A549 (cell line): ENCODE data around the gene ZNF280B. TPM values are rescaled to one million over a fixed set of nuclear protein-coding genes. Genes with fewer than 3 reads are reported as not detected.
A peak's percentile ranks its signal among the peaks of the same experiment; 100 is the strongest.

Experiments
- ATAC-seq, 2 experiments: fragments of 200-7000 bp in 1 of 2; fragments of >200 bp in 1 of 2; cut with Nextera tagmentation in 1 of 2; cut with Tn5 transposase in 1 of 2; 3 replicates each; pipeline versions ENCODE4 v1.8.0 to v1.9.1; 2018 to 2020; ENCODE audit warnings: mild to moderate bottlenecking in 1 of 2, moderate library complexity in 1 of 2
- CTCF ChIA-PET: fragments of 300-600 bp; sonication (Branson Sonifier 250); formaldehyde crosslinking; extraction: SDS; loops from one replicate; lab custom pipeline; 2021; ENCODE audit warnings: antibody characterized with exemption, inconsistent platforms; lab: Yijun Ruan, JAX
- POLR2A ChIA-PET: fragments of 350-600 bp; formaldehyde crosslinking; extraction: SDS; loops from one replicate; lab custom pipeline; 2021; ENCODE audit warnings: antibody characterized with exemption, inconsistent platforms; lab: Yijun Ruan, JAX
- DNase-seq, 2 experiments: peaks; one replicate each; pipeline versions ENCODE4 v3.0.0 to v3.0.0-alpha.2; 2011 to 2016; ENCODE audit warnings: low read depth in 1 of 2, low spot score in 1 of 2
- FAIRE-seq: peaks from 2 replicates; lab custom pipeline; 2011; peaks lifted over from hg19 to GRCh38; lab: Jason Lieb, UNC
- H3K27ac ChIP-seq, 2 experiments: fragments of >200 bp; sonication (Bioruptor Twin); formaldehyde crosslinking; 3 replicates each; pipeline ENCODE4 v1.5.1; 2016 to 2017
- H3K4me1 ChIP-seq: fragments of >200 bp; sonication (Bioruptor Twin); formaldehyde crosslinking; 3 replicates; pipeline ENCODE4 v1.6.1; 2016
- H3K4me2 ChIP-seq: fragments of >200 bp; sonication (Bioruptor Twin); formaldehyde crosslinking; 3 replicates; pipeline ENCODE4 v1.6.1; 2016
- H3K4me3 ChIP-seq: fragments of >200 bp; sonication (Bioruptor Twin); formaldehyde crosslinking; 3 replicates; pipeline ENCODE4 v1.5.1; 2016
- H3K9me3 ChIP-seq: fragments of >200 bp; sonication (Bioruptor Twin); formaldehyde crosslinking; 3 replicates; pipeline ENCODE4 v1.6.1; 2016
- BHLHE40 ChIP-seq: IDR thresholded peaks from 2 replicates; pipeline ENCODE4 v1.6.1; 2012; ENCODE audit warnings: low read depth, low read length, inconsistent platforms
- CTCF ChIP-seq: fragments of >200 bp; sonication (Bioruptor Twin); formaldehyde crosslinking; IDR thresholded peaks from 3 replicates; pipeline ENCODE4 v1.5.1; 2016
- EHMT2 ChIP-seq: fragments of 200-600 bp; sonication (generic); IDR thresholded peaks from 2 replicates; pipeline ENCODE4 v1.6.1; 2016; ENCODE audit warnings: antibody characterized with exemption, low read depth, mild to moderate bottlenecking, moderate library complexity
- EP300 ChIP-seq, 2 experiments: fragments of >200 bp; sonication (Bioruptor Twin); formaldehyde crosslinking; IDR thresholded peaks; 2 replicates in 1 of 2; 3 replicates in 1 of 2; pipeline ENCODE4 v1.6.1; 2016 to 2017
- FOSB ChIP-seq: fragments of 250-450 bp; sonication (Bioruptor Pico); IDR thresholded peaks from 2 replicates; pipeline ENCODE4 v1.5.0; 2020; ENCODE audit warnings: mild to moderate bottlenecking, moderate library complexity
- HEYL ChIP-seq: fragments of 250-450 bp; sonication (Bioruptor Pico); IDR thresholded peaks from 2 replicates; pipeline ENCODE4 v1.8.0; 2021; ENCODE audit warnings: mild to moderate bottlenecking, moderate library complexity
- HMGXB4 ChIP-seq: fragments of 250-450 bp; sonication (Bioruptor Pico); IDR thresholded peaks from 2 replicates; pipeline ENCODE4 v1.5.0; 2021; ENCODE audit warnings: mild to moderate bottlenecking, moderate library complexity, borderline replicate concordance
- HOXB5 ChIP-seq: fragments of 250-450 bp; sonication (Bioruptor Pico); IDR thresholded peaks from 2 replicates; pipeline ENCODE4 v1.5.0; 2020; ENCODE audit warnings: mild to moderate bottlenecking, moderate library complexity
- KDM1A ChIP-seq: fragments of 200-600 bp; sonication (generic); IDR thresholded peaks from 2 replicates; pipeline ENCODE4 v1.6.1; 2016; ENCODE audit warnings: low read depth, mild to moderate bottlenecking
- MAFK ChIP-seq: fragments of 450-650 bp; IDR thresholded peaks from 2 replicates; pipeline ENCODE4 v1.6.1; 2014; ENCODE audit not compliant: partially characterized antibody
- MAX ChIP-seq: IDR thresholded peaks from 2 replicates; pipeline ENCODE4 v1.6.1; 2012
- MYC ChIP-seq: IDR thresholded peaks from 2 replicates; pipeline ENCODE4 v1.6.1; 2012; ENCODE audit warnings: mild to moderate bottlenecking, inconsistent platforms, low read length, improper control_type of control experiment, borderline replicate concordance
- NR3C1 ChIP-seq: fragments of >200 bp; sonication (Bioruptor Twin); formaldehyde crosslinking; IDR thresholded peaks from 3 replicates; pipeline ENCODE4 v1.6.1; 2017
- PBX3 ChIP-seq: IDR thresholded peaks from 2 replicates; pipeline ENCODE4 v1.6.1; 2012
- PHF8 ChIP-seq: fragments of 200-600 bp; sonication (generic); IDR thresholded peaks from 2 replicates; pipeline ENCODE4 v1.6.1; 2016; ENCODE audit warnings: low read depth, mild to moderate bottlenecking, antibody characterized with exemption, moderate library complexity, borderline replicate concordance
- RAD21 ChIP-seq, 2 experiments: fragments of >200 bp in 1 of 2; sonication (Bioruptor Twin) in 1 of 2; formaldehyde crosslinking in 1 of 2; IDR thresholded peaks in 1 of 2; conservative IDR thresholded peaks in 1 of 2; 2 replicates in 1 of 2; 3 replicates in 1 of 2; pipeline ENCODE4 v1.6.1; 2012 to 2018; ENCODE audit warnings: inconsistent platforms in 1 of 2
- RARB ChIP-seq: fragments of 250-450 bp; sonication (Bioruptor Pico); IDR thresholded peaks from 2 replicates; pipeline ENCODE4 v1.8.0; 2021; ENCODE audit warnings: mild to moderate bottlenecking, moderate library complexity
- RNF2 ChIP-seq: fragments of 200-600 bp; sonication (generic); IDR thresholded peaks from 2 replicates; pipeline ENCODE4 v1.6.1; 2016; ENCODE audit warnings: low read depth, mild to moderate bottlenecking, antibody characterized with exemption, moderate library complexity, borderline replicate concordance
- SMC3 ChIP-seq: fragments of >200 bp; sonication (Bioruptor Twin); formaldehyde crosslinking; IDR thresholded peaks from 3 replicates; pipeline ENCODE4 v1.6.1; 2018; ENCODE audit warnings: inconsistent platforms
- TFCP2L1 ChIP-seq: fragments of 250-450 bp; sonication (Bioruptor Pico); IDR thresholded peaks from 2 replicates; pipeline ENCODE4 v1.5.0; 2021; ENCODE audit warnings: mild to moderate bottlenecking
- ZC3H11A ChIP-seq: fragments of 450-650 bp; IDR thresholded peaks from 2 replicates; pipeline ENCODE4 v1.6.1; 2014; ENCODE audit warnings: antibody characterized with exemption, mild to moderate bottlenecking
- ZFP36 ChIP-seq: fragments of 450-650 bp; IDR thresholded peaks from 2 replicates; pipeline ENCODE4 v1.6.1; 2014; ENCODE audit warnings: borderline replicate concordance; ENCODE audit not compliant: partially characterized antibody
- ZNF302 ChIP-seq: fragments of 250-450 bp; sonication (Bioruptor Pico); IDR thresholded peaks from 2 replicates; pipeline ENCODE4 v1.9.0; 2021; ENCODE audit warnings: inconsistent platforms, mild to moderate bottlenecking, moderate library complexity
- WGBS: methylation state at CpG from one replicate; pipeline ENCODE4 v1.1.6; 2017; ENCODE audit errors: missing lambda C conversion rate; 5-methylcytosine and 5-hydroxymethylcytosine counted together
- polyA plus RNA-seq, 4 experiments: library from polyadenylated mRNA; depleted of rRNA in 3 of 4; stranded (reverse); fragments of >200 nt; fragmentation: RNase III in 1 of 4; extraction: RNeasy Plus Mini Kit Qiagen cat#74134 plus additional on column Dnase treatment in 1 of 4; gene quantifications; 2 replicates in 3 of 4; 3 replicates in 1 of 4; pipeline ENCODE4 v1.2.3, GENCODE V29; 2011 to 2017

The ZNF280B gene
- polyA plus RNA-seq, 2 of the 4 experiments (the other 2 are of a cell fraction), result 2.3 to 5.1 TPM

- DNase-seq (no peak), ATAC-seq (no peak), FAIRE-seq (no peak)
- H3K4me1 ChIP-seq, result no peaks in the 10 kb centered on the region
- ChIA-PET POLR2A (no interaction called here), CTCF (interaction anchor here (0.6 to 4.8 kb wide), 47 partner anchors 9 to 492 kb away, joined by 3 to 58 read pairs (median 4); partner anchors contain the start of genes PRAME and ZNF280A)
- H3K9me3 ChIP-seq, result peaks cover 7% of the 10 kb centered on the region; the same call in 1 of the 3 replicates
- TF ChIP-seq HEYL, result no peak
- TF ChIP-seq RNF2, result no peak
- no peak for TF ChIP-seq TFCP2L1
- no peak for TF ChIP-seq EHMT2
- no peak for TF ChIP-seq EP300 (IDR thresholded peaks at IDR 0.05)
- TF ChIP-seq HMGXB4 (CRISPR knock-in tag), result no peak
- TF ChIP-seq PBX3, result no peak
- TF ChIP-seq CTCF, result no peak
- no peak for TF ChIP-seq MAX
- TF ChIP-seq HOXB5, result no peak
- no peak for TF ChIP-seq BHLHE40
- TF ChIP-seq RARB (CRISPR knock-in tag), result no peak
- TF ChIP-seq NR3C1, result no peak
- no peak for TF ChIP-seq KDM1A
- TF ChIP-seq FOSB (CRISPR knock-in tag), result no peak
- TF ChIP-seq MAFK, result no peak
- no peak for TF ChIP-seq ZC3H11A
- no peak for TF ChIP-seq PHF8
- no peak for TF ChIP-seq ZFP36
- TF ChIP-seq MYC, result no peak
- no peak overlapping the region for H3K27ac ChIP-seq
- 46% methylated on average over 11 of the region's 11 CpGs for WGBS
- H3K4me2 ChIP-seq, result peak overlapping the region; percentile 73
- H3K4me3 ChIP-seq, result no peak overlapping the region
Measured at GRCh38 chr22:22464541-22465054, 43.9 kb downstream of the ZNF280B start.

GRCh38 chr22:22463855-22464540, 44.5 kb downstream of the ZNF280B start:
- WGBS, result 7% methylated on average over 18 of the region's 18 CpGs
- TF ChIP-seq PBX3, result no peak
- TF ChIP-seq FOSB (CRISPR knock-in tag), result no peak
- TF ChIP-seq CTCF, result peak; percentile 73
- peak; percentile 85 to 86 for TF ChIP-seq RAD21 (conservative IDR thresholded peaks at IDR 0.05 in 1 of 2, IDR thresholded peaks at IDR 0.05 in 1 of 2)
- peak; percentile 67 for TF ChIP-seq SMC3
- TF ChIP-seq ZNF302 (CRISPR knock-in tag), result no peak
- no peaks in the 10 kb centered on the region for H3K4me1 ChIP-seq
- FAIRE-seq (no peak), ATAC-seq (peak; percentile 73 to 93; a peak in 5 of 6 replicates), DNase-seq (peak; percentile 38 to 52)
- peak overlapping the region; percentile 73 for H3K4me2 ChIP-seq
- no peak overlapping the region for H3K27ac ChIP-seq
- ChIA-PET CTCF (interaction anchor here (0.6 to 4.8 kb wide), 55 partner anchors 9 to 492 kb away, joined by 3 to 58 read pairs (median 4); partner anchors contain the start of genes PRAME and ZNF280A), POLR2A (no interaction called here)
- H3K9me3 ChIP-seq, result peaks cover 13% of the 10 kb centered on the region; the same call in 2 of the 3 replicates
- peak overlapping the region; percentile 18; the same call in 1 of the 3 replicates for H3K4me3 ChIP-seq
